NT2/D1 (cell line): ENCODE data around the gene IP6K1.
"Not testable (repeated sequence)": the region's sequence is repeated elsewhere in the genome, so short reads cannot be mapped to it uniquely, and the experiment has no call there.

Experiments
- DNase-seq: peaks from one replicate; pipeline ENCODE4 v3.0.0-alpha.2; 2011; ENCODE audit warnings: low read depth, low spot score
- H3K27me3 ChIP-seq: 2 replicates; pipeline ENCODE4 v1.6.0; 2011; ENCODE audit warnings: mild to moderate bottlenecking; ENCODE audit not compliant: insufficient read length, insufficient read depth
- H3K36me3 ChIP-seq: 2 replicates; pipeline ENCODE4 v1.6.1; 2011; ENCODE audit warnings: mild to moderate bottlenecking, low read length, mixed read lengths; ENCODE audit not compliant: insufficient read depth, insufficient read length
- H3K4me1 ChIP-seq: 2 replicates; pipeline ENCODE4 v1.5.1; 2011; ENCODE audit not compliant: insufficient read depth, insufficient read length
- H3K4me3 ChIP-seq: 2 replicates; pipeline ENCODE4 v1.5.1; 2011; ENCODE audit warnings: low read depth; ENCODE audit not compliant: insufficient read length
- H3K9ac ChIP-seq: 2 replicates; pipeline ENCODE4 v1.6.0; 2011; ENCODE audit warnings: low read depth; ENCODE audit not compliant: insufficient read length
- H3K9me3 ChIP-seq: 2 replicates; pipeline ENCODE4 v1.5.1; 2011; ENCODE audit warnings: mild to moderate bottlenecking, low read length; ENCODE audit not compliant: insufficient read depth
- SUZ12 ChIP-seq: IDR thresholded peaks from 2 replicates; pipeline ENCODE4 v1.6.1; 2011; ENCODE audit not compliant: insufficient read length, insufficient read depth; ENCODE audit errors: extremely low read depth
- YY1 ChIP-seq: IDR thresholded peaks from 2 replicates; pipeline ENCODE4 v1.6.1; 2011; ENCODE audit not compliant: insufficient read length, insufficient read depth
- ZNF274 ChIP-seq: IDR thresholded peaks from 2 replicates; pipeline ENCODE4 v1.6.1; 2011; ENCODE audit warnings: mild to moderate bottlenecking, low read depth, low read length

IP6K1 gene

GRCh38 chr3:49756036-49756435 lies 30.3 kb downstream of the IP6K1 start:
- H3K9ac ChIP-seq = no peak overlapping the region
- H3K4me1 ChIP-seq = no peaks in the 10 kb centered on the region
- H3K9me3 ChIP-seq = no peaks in the 10 kb centered on the region
- DNase-seq = no peak
- no peak for TF ChIP-seq YY1
- no peak for TF ChIP-seq SUZ12
- TF ChIP-seq ZNF274 = no peak
- no peaks in the 10 kb centered on the region for H3K27me3 ChIP-seq
- peaks cover 17% of the 10 kb centered on the region for H3K36me3 ChIP-seq
- H3K4me3 ChIP-seq = no peak overlapping the region

GRCh38 chr3:49754536-49754935 lies 31.8 kb downstream of the IP6K1 start:
- no peak for DNase-seq
- H3K4me3 ChIP-seq = no peak overlapping the region
- H3K9me3 ChIP-seq = no peaks in the 10 kb centered on the region
- no peaks in the 10 kb centered on the region for H3K27me3 ChIP-seq
- no peaks in the 10 kb centered on the region for H3K4me1 ChIP-seq
- H3K36me3 ChIP-seq = peaks cover 9% of the 10 kb centered on the region
- H3K9ac ChIP-seq = no peak overlapping the region
- TF ChIP-seq YY1 (no peak), ZNF274 (no peak), SUZ12 (no peak)

- Histone ChIP-seq H3K36me3 (peaks cover 12% of the 10 kb centered on the region), H3K4me3 (no peak overlapping the region), H3K27me3 (no peaks in the 10 kb centered on the region), H3K9me3 (no peaks in the 10 kb centered on the region), H3K4me1 (no peaks in the 10 kb centered on the region), H3K9ac (no peak overlapping the region)
- no peak for DNase-seq
- no peak for TF ChIP-seq SUZ12
- TF ChIP-seq ZNF274 = no peak
- no peak for TF ChIP-seq YY1
Observed at GRCh38 chr3:49751501-49751900, 34.8 kb downstream of the IP6K1 start.

- H3K9ac ChIP-seq = no peak overlapping the region
- TF ChIP-seq SUZ12 (no peak), ZNF274 (no peak), YY1 (no peak)
- DNase-seq = no peak
- H3K4me3 ChIP-seq = no peak overlapping the region
- H3K9me3 ChIP-seq = no peaks in the 10 kb centered on the region
- H3K4me1 ChIP-seq = no peaks in the 10 kb centered on the region
- no peaks in the 10 kb centered on the region for H3K27me3 ChIP-seq
- H3K36me3 ChIP-seq = peaks cover 12% of the 10 kb centered on the region
Observed at GRCh38 chr3:49750056-49750455, 36.3 kb downstream of the IP6K1 start.

- H3K27me3 ChIP-seq, DNase-seq, H3K4me3 ChIP-seq, H3K9me3 ChIP-seq, H3K4me1 ChIP-seq, H3K9ac ChIP-seq: not testable (repeated sequence)
- peaks cover 12% of the 10 kb centered on the region for H3K36me3 ChIP-seq
Observed at GRCh38 chr3:49748874-49749273, 37.5 kb downstream of the IP6K1 start.

- Histone ChIP-seq H3K36me3 (peaks cover 18% of the 10 kb centered on the region), H3K9ac (no peak overlapping the region)
- no peak for TF ChIP-seq YY1
- no peak for TF ChIP-seq ZNF274
- TF ChIP-seq SUZ12 = no peak
Observed at GRCh38 chr3:49747792-49748480, 38.4 kb downstream of the IP6K1 start.

GRCh38 chr3:49745986-49746385 lies 40.4 kb downstream of the IP6K1 start:
- Histone ChIP-seq H3K9me3 (no peaks in the 10 kb centered on the region), H3K4me1 (no peaks in the 10 kb centered on the region), H3K9ac (no peak overlapping the region), H3K27me3 (no peaks in the 10 kb centered on the region), H3K36me3 (peaks cover 29% of the 10 kb centered on the region), H3K4me3 (no peak overlapping the region)
- TF ChIP-seq SUZ12 = no peak
- TF ChIP-seq ZNF274 = no peak
- TF ChIP-seq YY1 = no peak
- no peak for DNase-seq

More at GRCh38 chr3:49747792-49748480, 38.4 kb downstream of the IP6K1 start:
- Histone ChIP-seq H3K4me3 (no peak overlapping the region), H3K27me3 (no peaks in the 10 kb centered on the region), H3K9me3 (no peaks in the 10 kb centered on the region), H3K4me1 (no peaks in the 10 kb centered on the region)
- DNase-seq = no peak

- Histone ChIP-seq H3K9ac (no peak overlapping the region), H3K27me3 (no peaks in the 10 kb centered on the region), H3K9me3 (no peaks in the 10 kb centered on the region), H3K4me3 (no peak overlapping the region), H3K4me1 (no peaks in the 10 kb centered on the region), H3K36me3 (peaks cover 51% of the 10 kb centered on the region)
- DNase-seq = no peak
- TF ChIP-seq ZNF274 (no peak), YY1 (no peak)
Observed at GRCh38 chr3:49740427-49740826, 45.9 kb downstream of the IP6K1 start.
